Activated B cell treated with CpG ODN at 0.5 μM for 24 hours (primary cell): Measurements from ENCODE around the gene DPPA2. TPM values are rescaled to one million over a fixed set of nuclear protein-coding genes. Genes with fewer than 3 reads are reported as not detected.

ENCODE experiments used
- ATAC-seq: fragments of 200-7000 bp; cut with Tn5 transposase; one replicate; pipeline ENCODE4 v1.10.0; 2021; ENCODE audit warnings: low read depth, mild to moderate bottlenecking, moderate library complexity
- CTCF ChIA-PET: fragments of 350-600 bp; sonication (Branson Sonifier 250); formaldehyde crosslinking; loops from one replicate; lab custom pipeline; 2021; ENCODE audit warnings: antibody characterized with exemption; lab: Charles Lee
- POLR2A ChIA-PET: fragments of 350-600 bp; sonication (Branson Sonifier 250); formaldehyde crosslinking; loops from one replicate; lab custom pipeline; 2021; ENCODE audit warnings: antibody characterized with exemption; lab: Charles Lee
- DNase-seq: peaks from one replicate; pipeline ENCODE4 v3.0.0; 2022
- H3K27ac Mint-ChIP-seq: one replicate; pipeline ENCODE4 v1.8.0; 2020; ENCODE audit warnings: mixed read lengths
- H3K27me3 Mint-ChIP-seq: one replicate; pipeline ENCODE4 v1.8.0; 2021; ENCODE audit warnings: mixed read lengths
- H3K36me3 Mint-ChIP-seq: one replicate; pipeline ENCODE4 v1.8.0; 2021; ENCODE audit warnings: low read depth, mixed read lengths
- H3K4me1 Mint-ChIP-seq: one replicate; pipeline ENCODE4 v1.8.0; 2021; ENCODE audit warnings: mixed read lengths
- H3K4me3 Mint-ChIP-seq: one replicate; pipeline ENCODE4 v1.8.0; 2020; ENCODE audit warnings: mild to moderate bottlenecking, mixed read lengths
- H3K9me3 Mint-ChIP-seq: one replicate; pipeline ENCODE4 v1.8.0; 2020; ENCODE audit warnings: mixed read lengths
- CTCF ChIP-seq: fragments of 200-600 bp; IDR thresholded peaks from one replicate; pipeline ENCODE4 v1.8.0; 2022; ENCODE audit warnings: antibody characterized with exemption, mild to moderate bottlenecking
- intact Hi-C: fragments of 100-400 bp; cut with micrococcal nuclease; formaldehyde crosslinking; loops from one replicate; pipeline ENCODE4 v1.15.1; 2024
- total RNA-seq: library from RNA; stranded (reverse); gene quantifications from 2 replicates; pipeline ENCODE4 v1.2.3, GENCODE V29; 2022

The DPPA2 gene
- total RNA-seq, 1 donor from 2014 or later = not detected

GRCh38 chr3:109325657-109326056 lies 9.3 kb upstream of the DPPA2 start:
- no peaks in the 10 kb centered on the region for H3K4me1 Mint-ChIP-seq
- intact Hi-C loops = no loop called here
- no peak overlapping the region for H3K27ac Mint-ChIP-seq
- H3K9me3 Mint-ChIP-seq = no peaks in the 10 kb centered on the region
- ATAC-seq (no peak), DNase-seq (no peak)
- ChIA-PET CTCF (no interaction called here), POLR2A (no interaction called here)
- no peaks in the 10 kb centered on the region for H3K36me3 Mint-ChIP-seq
- H3K4me3 Mint-ChIP-seq = no peak overlapping the region
- TF ChIP-seq CTCF = no peak
- H3K27me3 Mint-ChIP-seq = no peaks in the 10 kb centered on the region

GRCh38 chr3:109325109-109325508 lies 8.8 kb upstream of the DPPA2 start:
- Mint-ChIP-seq H3K27ac (no peak overlapping the region), H3K4me1 (no peaks in the 10 kb centered on the region), H3K27me3 (no peaks in the 10 kb centered on the region), H3K36me3 (no peaks in the 10 kb centered on the region), H3K9me3 (no peaks in the 10 kb centered on the region), H3K4me3 (no peak overlapping the region)
- ChIA-PET POLR2A (no interaction called here), CTCF (no interaction called here)
- no peak for DNase-seq
- intact Hi-C loops = no loop called here
- TF ChIP-seq CTCF = no peak
- ATAC-seq = no peak

DNA sequence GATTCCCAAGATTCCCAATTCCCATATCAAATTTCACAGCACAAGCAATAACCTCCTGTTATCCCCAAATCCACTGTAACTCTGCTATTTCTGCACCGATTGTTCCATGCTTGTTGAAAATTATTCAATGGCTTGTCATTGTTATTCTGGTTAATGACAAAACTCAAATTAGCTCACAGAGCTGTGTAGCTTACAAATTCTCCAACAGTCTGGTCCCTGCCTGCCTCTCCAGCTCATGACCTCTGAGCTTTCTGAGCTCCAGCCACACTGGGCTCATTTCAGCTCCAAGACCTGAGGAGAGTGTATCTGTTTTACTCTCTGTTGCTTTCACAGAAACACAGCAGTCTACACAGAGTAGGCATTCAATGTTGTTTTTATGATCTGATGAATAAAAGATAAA lies 3.3 kb downstream of the DPPA2 start:
- DNase-seq (no peak), ATAC-seq (no peak)
- peaks cover 2% of the 10 kb centered on the region for H3K9me3 Mint-ChIP-seq
- intact Hi-C loops = no loop called here
- no peaks in the 10 kb centered on the region for H3K4me1 Mint-ChIP-seq
- ChIA-PET POLR2A (no interaction called here), CTCF (no interaction called here)
- no peaks in the 10 kb centered on the region for H3K36me3 Mint-ChIP-seq
- H3K27ac Mint-ChIP-seq = no peak overlapping the region
- no peaks in the 10 kb centered on the region for H3K27me3 Mint-ChIP-seq
- no peak for TF ChIP-seq CTCF
- no peak overlapping the region for H3K4me3 Mint-ChIP-seq

- POLR2A ChIA-PET = no interaction called here
Observed at GRCh38 chr3:109297496-109297895, 18.8 kb downstream of the DPPA2 start.

GRCh38 chr3:109284071-109284470 lies 32.2 kb downstream of the DPPA2 start:
- no peak for TF ChIP-seq CTCF
- ChIA-PET CTCF (no interaction called here), POLR2A (no interaction called here)
- ATAC-seq = no peak
- Mint-ChIP-seq H3K27ac (no peak overlapping the region), H3K4me3 (no peak overlapping the region), H3K4me1 (no peaks in the 10 kb centered on the region), H3K27me3 (no peaks in the 10 kb centered on the region), H3K9me3 (no peaks in the 10 kb centered on the region), H3K36me3 (no peaks in the 10 kb centered on the region)
- intact Hi-C loops = no loop called here
- no peak for DNase-seq

More at GRCh38 chr3:109297496-109297895, 18.8 kb downstream of the DPPA2 start:
- no peak overlapping the region for H3K27ac Mint-ChIP-seq
- no peaks in the 10 kb centered on the region for H3K9me3 Mint-ChIP-seq
- intact Hi-C loops = no loop called here
- no peaks in the 10 kb centered on the region for H3K36me3 Mint-ChIP-seq
- ATAC-seq = no peak
- no peak overlapping the region for H3K4me3 Mint-ChIP-seq
- DNase-seq = no peak
- CTCF ChIA-PET = no interaction called here
- no peak for TF ChIP-seq CTCF
- no peaks in the 10 kb centered on the region for H3K27me3 Mint-ChIP-seq
- no peaks in the 10 kb centered on the region for H3K4me1 Mint-ChIP-seq
